C4-2B (cell line): ENCODE data around the gene IGSF5.

Experiments used
- ZFX ChIP-seq: fragments of 450-650 bp; IDR thresholded peaks from 2 replicates; pipeline ENCODE4 v1.6.1; 2017
- TF ChIP-seq, protein P1 (sequence below): fragments of 450-650 bp; conservative IDR thresholded peaks from 2 replicates; pipeline ENCODE4 v1.5.1; 2017; ENCODE audit warnings: mild to moderate bottlenecking

DNA sequence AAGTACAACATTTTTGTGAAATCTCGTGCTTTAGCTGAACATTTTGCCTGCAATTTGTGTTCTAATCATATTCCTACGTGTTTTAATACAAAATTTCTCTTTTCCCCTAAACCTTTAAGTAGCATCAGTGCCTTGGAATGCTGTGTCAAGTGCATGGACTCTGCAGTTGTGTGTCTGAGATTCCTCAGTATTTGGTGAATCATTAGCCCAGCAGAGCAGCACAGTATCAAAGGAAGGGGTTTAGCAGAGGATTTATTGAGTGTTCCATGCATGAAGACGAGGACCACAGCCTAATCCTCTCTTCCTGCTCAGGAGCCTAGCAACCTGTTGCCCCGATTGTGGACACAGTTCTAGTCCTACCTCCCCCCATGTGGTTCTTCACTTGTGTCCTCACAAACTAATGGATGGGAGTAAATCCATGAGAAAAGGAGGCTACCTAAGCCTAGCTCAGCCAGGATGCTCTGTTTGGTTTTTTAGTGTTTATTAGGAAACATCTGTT is 92.9 kb downstream of the IGSF5 start:
- TF ChIP-seq, protein P1, sequence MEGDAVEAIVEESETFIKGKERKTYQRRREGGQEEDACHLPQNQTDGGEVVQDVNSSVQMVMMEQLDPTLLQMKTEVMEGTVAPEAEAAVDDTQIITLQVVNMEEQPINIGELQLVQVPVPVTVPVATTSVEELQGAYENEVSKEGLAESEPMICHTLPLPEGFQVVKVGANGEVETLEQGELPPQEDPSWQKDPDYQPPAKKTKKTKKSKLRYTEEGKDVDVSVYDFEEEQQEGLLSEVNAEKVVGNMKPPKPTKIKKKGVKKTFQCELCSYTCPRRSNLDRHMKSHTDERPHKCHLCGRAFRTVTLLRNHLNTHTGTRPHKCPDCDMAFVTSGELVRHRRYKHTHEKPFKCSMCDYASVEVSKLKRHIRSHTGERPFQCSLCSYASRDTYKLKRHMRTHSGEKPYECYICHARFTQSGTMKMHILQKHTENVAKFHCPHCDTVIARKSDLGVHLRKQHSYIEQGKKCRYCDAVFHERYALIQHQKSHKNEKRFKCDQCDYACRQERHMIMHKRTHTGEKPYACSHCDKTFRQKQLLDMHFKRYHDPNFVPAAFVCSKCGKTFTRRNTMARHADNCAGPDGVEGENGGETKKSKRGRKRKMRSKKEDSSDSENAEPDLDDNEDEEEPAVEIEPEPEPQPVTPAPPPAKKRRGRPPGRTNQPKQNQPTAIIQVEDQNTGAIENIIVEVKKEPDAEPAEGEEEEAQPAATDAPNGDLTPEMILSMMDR, result no peak
- TF ChIP-seq ZFX, result no peak
